Stimulated activated naive CD8-positive, alpha-beta T cell treated with anti-CD3 and anti-CD28 coated beads, Interleukin-15, amount 100 ng/mL, for 72 hours (primary cell): Measurements from ENCODE around the gene ACAD10.

Experiments
- ATAC-seq: fragments of 150-1000 bp; cut with Tn5 transposase; 2 replicates; pipeline ENCODE4 v1.10.0; 2021; ENCODE audit warnings: mild to moderate bottlenecking, moderate library complexity
- DNase-seq, 2 donors: peaks; one replicate each; pipeline ENCODE4 v3.0.0; 2021 to 2022
- H3K27ac Mint-ChIP-seq, 2 donors: one replicate each; pipeline ENCODE4 v1.8.0; 2022; ENCODE audit warnings: mild to moderate bottlenecking in 2 of 2, mixed read lengths in 2 of 2, moderate library complexity in 2 of 2
- H3K27me3 Mint-ChIP-seq: one replicate; pipeline ENCODE4 v1.8.0; 2022; ENCODE audit warnings: mixed read lengths
- H3K4me1 Mint-ChIP-seq: one replicate; pipeline ENCODE4 v1.8.0; 2022; ENCODE audit warnings: mild to moderate bottlenecking, mixed read lengths
- H3K4me3 Mint-ChIP-seq, 2 donors: one replicate each; pipeline ENCODE4 v1.8.0; 2022; ENCODE audit warnings: mild to moderate bottlenecking in 2 of 2, mixed read lengths in 2 of 2, moderate library complexity in 1 of 2
- H3K9me3 Mint-ChIP-seq, 2 donors: one replicate each; pipeline ENCODE4 v1.8.0; 2022; ENCODE audit warnings: mixed read lengths in 2 of 2

ACAD10 gene

DNA sequence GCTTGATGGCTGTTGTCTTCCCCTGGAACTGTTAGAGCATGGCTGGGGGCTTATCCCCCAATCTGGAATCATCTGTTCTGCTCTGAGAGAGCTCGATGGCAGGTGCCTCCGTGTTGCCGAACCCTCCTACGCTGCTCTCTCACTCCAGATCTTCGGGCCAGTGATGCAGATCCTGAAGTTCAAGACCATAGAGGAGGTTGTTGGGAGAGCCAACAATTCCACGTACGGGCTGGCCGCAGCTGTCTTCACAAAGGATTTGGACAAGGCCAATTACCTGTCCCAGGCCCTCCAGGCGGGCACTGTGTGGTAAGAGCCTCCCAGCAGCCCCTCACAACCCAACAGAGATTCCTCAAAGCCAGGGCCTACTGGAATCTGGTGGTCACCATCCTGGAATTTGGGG is 113.9 kb downstream of the ACAD10 start:
- H3K4me3 Mint-ChIP-seq: no peak overlapping the region
- ATAC-seq (no peak), DNase-seq (no peak)
- no peak overlapping the region for H3K27ac Mint-ChIP-seq
- H3K4me1 Mint-ChIP-seq: no peaks in the 10 kb centered on the region
- no peaks in the 10 kb centered on the region for H3K27me3 Mint-ChIP-seq
- H3K9me3 Mint-ChIP-seq: no peaks in the 10 kb centered on the region

DNA sequence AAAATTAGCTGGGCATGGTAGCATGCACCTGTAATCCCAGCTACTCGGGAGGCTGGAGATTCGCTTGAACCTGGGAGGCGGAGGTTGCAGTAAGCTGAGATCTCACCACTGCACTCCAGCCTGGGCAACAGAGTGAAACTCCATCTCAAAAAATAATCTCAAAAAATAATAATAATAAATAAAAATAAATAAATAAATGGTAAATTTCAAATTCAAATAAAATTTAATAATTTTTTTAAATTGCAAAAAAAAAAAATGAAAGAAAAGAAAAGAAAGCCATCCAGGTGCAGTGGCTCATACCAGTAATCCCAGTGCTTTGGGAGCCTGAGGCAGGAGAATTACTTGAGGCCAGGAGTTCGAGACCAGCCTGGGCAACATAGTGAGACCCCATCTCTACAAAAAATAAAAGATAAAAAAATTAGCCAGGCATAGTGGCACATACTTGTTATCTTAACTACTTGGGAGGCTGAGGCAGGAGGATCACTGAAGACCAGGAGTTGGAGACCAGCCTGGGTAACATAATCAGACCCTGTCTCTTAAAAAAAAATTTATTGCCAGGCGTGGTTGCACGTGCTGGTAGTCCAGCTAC is 117.3 kb downstream of the ACAD10 start:
- Mint-ChIP-seq H3K27ac (no peak overlapping the region), H3K4me1 (no peaks in the 10 kb centered on the region), H3K27me3 (no peaks in the 10 kb centered on the region), H3K9me3 (no peaks in the 10 kb centered on the region), H3K4me3 (no peak overlapping the region)
- DNase-seq (no peak), ATAC-seq (no peak)

DNA sequence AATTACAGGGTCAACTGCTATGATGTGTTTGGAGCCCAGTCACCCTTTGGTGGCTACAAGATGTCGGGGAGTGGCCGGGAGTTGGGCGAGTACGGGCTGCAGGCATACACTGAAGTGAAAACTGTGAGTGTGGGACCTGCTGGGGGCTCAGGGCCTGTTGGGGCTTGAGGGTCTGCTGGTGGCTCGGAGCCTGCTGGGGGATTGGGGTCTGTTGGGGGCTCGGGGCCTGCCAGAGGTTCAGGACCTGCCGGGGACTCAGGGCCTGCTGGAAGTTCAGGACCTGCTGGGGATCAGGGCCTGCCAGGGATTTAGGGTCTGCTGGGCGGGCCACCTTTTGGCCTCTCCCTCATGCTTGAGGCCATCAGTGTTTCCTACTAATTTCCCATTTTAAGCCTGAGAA is 118.0 kb downstream of the ACAD10 start:
- H3K27ac Mint-ChIP-seq: no peak overlapping the region
- ATAC-seq (no peak), DNase-seq (no peak)
- no peaks in the 10 kb centered on the region for H3K27me3 Mint-ChIP-seq
- no peaks in the 10 kb centered on the region for H3K4me1 Mint-ChIP-seq
- no peak overlapping the region for H3K4me3 Mint-ChIP-seq
- no peaks in the 10 kb centered on the region for H3K9me3 Mint-ChIP-seq

- Mint-ChIP-seq H3K27ac (no peak overlapping the region), H3K9me3 (no peaks in the 10 kb centered on the region), H3K4me1 (no peaks in the 10 kb centered on the region), H3K4me3 (no peak overlapping the region), H3K27me3 (no peaks in the 10 kb centered on the region)
- ATAC-seq (no peak), DNase-seq (no peak)
Observed at GRCh38 chr12:111806304-111806703, 120.5 kb downstream of the ACAD10 start.
